NK-92 treated with Interleukin-12 subunit alpha and Interleukin-12 subunit beta, amount 100 ng/mL, for 24 hours (cell line): ENCODE measurements around the gene PRSS16.
"Not testable (repeated sequence)": the region's sequence is repeated elsewhere in the genome, so short reads cannot be mapped to it uniquely, and the experiment has no call there.

Experiments
- DNase-seq: peaks from one replicate; lab custom pipeline; 2025; lab: John Stamatoyannopoulos, UW

PRSS16 gene

GRCh38 chr6:27247133-27247836 is at the start of gene PRSS16:
Gene PRSS16 (plus strand): TSS chr6:27247701. CDS start chr6:27247738, 37 bp downstream.
- no peak for DNase-seq

GRCh38 chr6:27205375-27206278 is 41.9 kb upstream of the PRSS16 start:
- no peak for DNase-seq

GRCh38 chr6:27206806-27207205 is 40.7 kb upstream of the PRSS16 start:
- no peak for DNase-seq

GRCh38 chr6:27208042-27208441 is 39.5 kb upstream of the PRSS16 start:
- DNase-seq, result no peak

GRCh38 chr6:27209196-27209595 is 38.3 kb upstream of the PRSS16 start:
- no peak for DNase-seq

GRCh38 chr6:27209659-27210269 is 37.7 kb upstream of the PRSS16 start:
- DNase-seq, result no peak

- not testable (repeated sequence) for DNase-seq
These were observed 34.4 kb upstream of the PRSS16 start for GRCh38 chr6:27213091-27213517.

GRCh38 chr6:27213544-27214125 is 33.9 kb upstream of the PRSS16 start:
- DNase-seq, result no peak

GRCh38 chr6:27214126-27214601 is 33.3 kb upstream of the PRSS16 start:
- DNase-seq, result no peak

GRCh38 chr6:27216874-27217273 is 30.6 kb upstream of the PRSS16 start:
- no peak for DNase-seq

- not testable (repeated sequence) for DNase-seq
These were observed 24.5 kb upstream of the PRSS16 start for GRCh38 chr6:27222971-27223370.

- no peak for DNase-seq
These were observed 22.8 kb upstream of the PRSS16 start for GRCh38 chr6:27224729-27225128.

GRCh38 chr6:27228963-27229477 is 18.5 kb upstream of the PRSS16 start:
- DNase-seq, result no peak

GRCh38 chr6:27230758-27231111 is 16.8 kb upstream of the PRSS16 start:
- DNase-seq, result no peak

GRCh38 chr6:27234576-27234975 is 12.9 kb upstream of the PRSS16 start:
- no peak for DNase-seq

GRCh38 chr6:27237089-27237803 is 10.3 kb upstream of the PRSS16 start:
- no peak for DNase-seq

- DNase-seq, result no peak
These were observed 9.2 kb upstream of the PRSS16 start for GRCh38 chr6:27238010-27238983.

- DNase-seq, result no peak
These were observed 8.2 kb upstream of the PRSS16 start for GRCh38 chr6:27239258-27239657.

GRCh38 chr6:27241443-27241842 is 6.1 kb upstream of the PRSS16 start:
- DNase-seq, result no peak

- DNase-seq, result no peak
These were observed 4.8 kb upstream of the PRSS16 start for GRCh38 chr6:27242589-27243265.
